Eye (tissue), 1 donor: ENCODE results near the gene NFXL1.

Experiments
- DNase-seq: peaks from one replicate; pipeline ENCODE4 v3.0.0-alpha.2; 2015

Gene NFXL1

DNA sequence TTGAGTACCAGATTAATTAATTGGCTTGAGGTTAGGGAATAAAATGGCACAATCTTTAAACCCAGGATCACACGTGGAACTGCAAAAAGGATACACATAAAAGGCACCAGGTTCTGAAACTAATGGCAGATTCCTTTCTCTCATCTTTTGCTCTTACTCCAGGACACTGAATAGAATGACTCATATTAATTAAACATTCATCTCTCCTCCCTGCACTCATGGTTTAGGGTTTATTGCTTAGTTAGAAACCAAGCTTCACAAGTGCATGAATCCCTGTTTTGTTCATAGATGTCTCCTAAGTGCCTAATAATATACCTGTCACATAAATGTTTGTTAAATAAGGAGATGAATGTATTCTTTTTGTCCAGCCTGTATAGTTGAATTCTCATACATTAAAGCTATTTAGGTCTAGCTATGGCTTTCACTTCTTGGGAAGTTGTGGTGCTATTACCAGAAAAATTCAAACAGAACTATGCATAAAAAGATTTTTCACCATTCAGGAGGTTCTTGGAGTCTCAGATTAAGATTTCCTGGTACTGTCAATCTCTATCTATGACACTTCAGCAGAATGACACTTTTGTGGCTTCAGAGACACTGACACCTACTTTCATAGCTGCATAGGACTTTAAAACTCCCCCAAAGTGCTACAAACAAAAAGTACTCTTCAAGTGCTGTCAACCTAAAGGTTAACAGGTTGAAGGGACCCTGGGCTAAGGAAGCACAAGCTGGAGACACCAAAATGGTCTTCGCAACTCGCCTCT lies 83.9 kb downstream of the NFXL1 start:
- DNase-seq, result no peak

DNA sequence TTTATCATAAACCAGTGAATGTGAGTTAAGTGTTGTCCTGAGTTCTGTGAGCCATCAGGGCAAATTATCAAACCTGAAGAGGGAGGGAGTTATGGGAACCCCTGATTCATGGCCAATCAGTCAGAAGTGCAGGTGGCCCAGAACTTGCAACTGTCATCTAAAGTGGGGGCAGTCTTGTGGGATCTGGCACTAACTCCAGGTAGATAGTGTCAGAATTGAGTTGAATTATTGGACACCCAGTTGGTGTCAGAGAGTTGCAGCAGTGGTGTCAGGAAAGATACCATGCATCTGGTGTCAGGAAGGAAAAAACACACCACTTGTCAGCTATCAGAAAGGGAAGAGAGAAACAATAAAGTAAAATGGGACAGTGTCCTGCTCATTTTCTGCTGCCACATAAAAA lies 84.9 kb downstream of the NFXL1 start:
- DNase-seq, result no peak

DNA sequence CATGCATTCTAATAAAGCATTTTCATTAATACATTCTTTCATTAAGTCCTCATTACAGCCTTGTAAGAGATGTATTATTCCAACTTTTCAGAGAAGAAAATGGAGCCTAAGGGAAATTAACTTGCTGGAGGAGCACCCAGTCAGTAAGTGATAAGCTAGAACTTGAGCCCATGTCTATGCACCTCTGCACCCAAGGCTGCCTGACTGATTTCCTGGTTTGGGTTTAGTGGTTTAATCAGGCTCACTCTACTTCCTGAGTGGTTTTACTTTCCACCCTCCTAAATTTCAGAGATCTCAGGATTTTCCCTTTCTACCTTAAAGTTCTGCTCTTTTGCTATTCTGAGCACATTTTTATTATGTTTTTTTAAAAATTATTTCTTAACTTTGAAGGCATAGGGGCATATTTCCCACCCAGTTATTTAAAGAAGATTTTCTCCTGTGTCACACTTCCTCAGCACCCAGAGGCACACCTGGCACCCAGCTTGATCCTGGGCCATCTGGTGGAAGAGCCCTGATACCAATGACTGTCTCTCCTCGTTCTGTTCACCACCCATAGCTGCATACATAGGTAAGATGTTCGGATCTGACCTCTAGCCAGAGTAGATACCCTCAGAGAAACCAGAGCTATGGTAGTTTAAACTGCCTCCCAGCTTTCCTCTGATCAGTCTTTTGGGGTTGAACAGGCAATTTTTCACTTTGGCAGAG lies 86.9 kb downstream of the NFXL1 start:
- no peak for DNase-seq

DNA sequence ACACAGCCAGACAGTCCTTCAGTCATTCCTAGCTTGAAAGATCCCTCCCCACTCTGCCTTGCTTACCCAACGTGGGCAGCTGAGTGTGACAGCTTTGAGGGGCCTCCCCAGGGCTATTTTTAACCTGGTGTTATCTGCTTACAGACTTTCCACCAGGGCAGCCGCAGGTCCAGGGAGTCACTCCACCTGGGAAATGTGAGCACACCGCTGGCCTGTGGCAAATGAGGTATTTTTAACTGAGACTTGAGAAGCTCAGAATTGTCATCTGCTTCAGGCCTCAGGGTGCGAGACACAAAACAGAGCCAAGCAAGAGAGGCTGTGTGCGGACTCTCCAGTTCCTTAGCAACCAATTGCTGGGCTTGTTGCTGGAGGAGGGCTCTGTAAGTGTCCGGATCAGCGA lies 89.5 kb downstream of the NFXL1 start:
- DNase-seq, result peak; percentile 44

DNA sequence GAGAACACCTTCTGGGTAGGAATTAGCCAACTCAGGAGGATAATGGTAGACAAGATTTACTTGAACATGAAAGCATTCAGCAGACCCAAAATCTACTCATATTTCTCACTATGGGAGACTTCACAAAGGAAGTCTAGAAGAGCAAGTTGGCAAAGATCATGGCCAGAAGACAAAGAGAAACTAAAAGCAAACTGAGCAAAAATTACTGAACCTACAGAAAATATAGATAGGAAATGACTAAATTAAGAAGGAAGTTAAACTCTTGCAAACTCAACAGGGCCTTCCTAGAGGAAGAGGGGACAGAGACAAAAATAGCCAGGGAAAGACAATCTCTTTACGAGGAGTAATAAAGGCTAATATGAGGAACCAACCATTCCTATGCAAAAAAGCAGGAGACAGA lies 95.2 kb downstream of the NFXL1 start:
- DNase-seq, result no peak

DNA sequence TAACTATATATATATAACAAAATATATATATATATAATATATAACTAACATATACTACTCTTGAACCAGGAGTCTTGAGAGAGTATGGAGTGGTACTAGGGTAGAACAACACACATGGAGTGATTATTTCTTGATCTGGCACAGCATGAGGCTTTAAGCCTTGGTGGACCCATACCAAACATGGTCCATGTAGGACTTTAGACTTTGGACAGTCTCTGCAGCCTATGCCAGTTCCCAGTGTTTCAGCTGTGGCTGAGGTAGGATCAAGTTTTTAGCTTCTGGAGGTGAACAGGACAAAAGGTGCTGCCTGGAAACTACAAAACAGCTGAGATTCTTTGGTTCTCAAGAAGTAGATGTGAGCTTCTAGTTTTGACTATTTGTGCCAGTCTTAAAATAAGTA lies 97.1 kb downstream of the NFXL1 start:
- no peak for DNase-seq

DNA sequence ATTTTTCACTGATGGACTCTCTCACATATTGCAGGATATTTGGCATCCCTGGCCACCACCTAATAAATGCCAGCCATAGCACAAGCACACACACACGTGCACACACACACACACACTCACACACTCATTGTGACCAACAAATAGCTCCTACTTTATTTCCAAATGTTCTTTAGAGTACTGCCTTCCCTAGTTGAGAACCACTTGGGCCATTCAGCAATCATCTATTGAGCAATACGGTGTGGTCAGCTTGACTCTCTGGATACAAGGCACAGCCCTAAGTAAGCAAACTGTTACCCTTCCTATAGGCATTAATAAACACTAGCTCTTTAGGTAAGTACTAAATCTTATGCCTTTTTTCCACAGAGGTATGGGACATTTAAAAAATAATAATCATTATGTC lies 97.6 kb downstream of the NFXL1 start:
- DNase-seq, result no peak

DNA sequence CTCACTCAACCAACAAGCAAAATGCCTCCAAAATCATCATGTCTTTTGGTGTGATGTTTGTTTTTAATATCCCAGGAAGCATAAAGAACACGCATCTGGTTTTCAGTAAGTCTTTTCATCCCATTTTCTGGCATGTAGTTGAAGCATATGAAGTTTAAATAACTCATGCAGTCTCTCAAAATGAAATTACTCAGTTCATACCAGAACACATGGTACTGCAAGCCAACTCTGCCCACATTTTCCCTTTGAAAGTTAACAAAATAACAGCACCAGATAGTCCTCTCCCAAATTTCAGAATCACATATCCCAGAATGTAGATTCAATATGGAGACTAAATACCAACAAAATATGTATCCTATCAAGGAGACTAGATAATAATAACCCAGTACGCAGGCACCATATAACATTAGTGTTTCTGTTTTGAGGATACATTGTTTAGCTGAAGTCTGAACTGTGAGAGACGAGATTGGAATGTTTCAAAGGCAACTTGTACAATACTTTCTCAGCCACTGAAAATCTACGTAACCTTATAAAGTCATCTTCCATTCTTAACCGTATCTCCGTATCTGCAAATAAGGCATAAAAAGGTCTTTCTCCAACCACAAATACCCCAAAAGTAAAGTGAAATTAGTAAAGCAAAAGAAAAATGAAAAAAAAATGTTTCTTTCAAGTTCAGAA lies 99.6 kb downstream of the NFXL1 start:
- peak; percentile 51 for DNase-seq

DNA sequence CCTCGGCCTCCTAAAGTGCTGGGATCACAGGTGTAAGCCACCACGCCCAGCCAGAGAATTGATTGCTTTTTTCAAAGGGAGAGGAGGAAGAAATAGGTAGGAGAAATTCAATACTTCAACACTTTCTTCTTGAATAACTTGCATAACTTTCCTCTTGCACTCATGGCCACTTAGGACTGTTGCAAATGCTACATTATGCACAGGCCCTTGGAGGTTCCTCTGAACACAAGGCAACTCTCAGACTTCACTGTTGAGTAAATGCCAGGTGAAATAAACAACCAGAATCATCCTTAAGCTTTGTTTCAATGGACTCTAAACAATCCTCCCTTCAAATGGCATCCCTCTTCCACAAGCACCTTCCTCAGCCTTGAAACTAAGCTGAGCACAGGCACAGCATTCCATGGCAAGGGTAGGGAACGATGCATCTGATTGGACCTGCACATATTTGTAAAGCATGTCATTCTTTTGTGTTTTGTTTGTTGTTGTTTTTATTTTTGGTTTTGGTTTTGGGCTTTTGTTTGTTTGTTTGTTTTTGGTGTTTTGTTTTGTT lies 104.7 kb downstream of the NFXL1 start:
- DNase-seq, result no peak

DNA sequence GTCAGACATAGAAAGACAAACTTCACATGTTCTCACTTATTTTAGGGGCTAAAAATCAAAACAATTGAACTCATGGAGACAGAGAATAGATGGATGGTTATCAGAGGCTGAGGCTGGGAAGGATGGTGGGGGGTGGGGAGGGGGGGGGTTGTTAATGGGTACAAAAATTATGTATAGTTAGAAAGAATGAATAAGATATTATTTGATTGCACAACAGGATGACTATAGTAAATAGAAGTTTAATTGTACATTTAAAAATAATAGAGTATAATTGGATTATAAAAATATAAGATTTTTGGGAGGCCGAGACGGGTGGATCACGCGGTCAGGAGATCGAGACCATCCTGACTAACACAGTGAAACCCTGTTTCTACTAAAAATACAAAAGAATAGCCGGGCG lies 109.8 kb downstream of the NFXL1 start:
- no peak for DNase-seq

DNA sequence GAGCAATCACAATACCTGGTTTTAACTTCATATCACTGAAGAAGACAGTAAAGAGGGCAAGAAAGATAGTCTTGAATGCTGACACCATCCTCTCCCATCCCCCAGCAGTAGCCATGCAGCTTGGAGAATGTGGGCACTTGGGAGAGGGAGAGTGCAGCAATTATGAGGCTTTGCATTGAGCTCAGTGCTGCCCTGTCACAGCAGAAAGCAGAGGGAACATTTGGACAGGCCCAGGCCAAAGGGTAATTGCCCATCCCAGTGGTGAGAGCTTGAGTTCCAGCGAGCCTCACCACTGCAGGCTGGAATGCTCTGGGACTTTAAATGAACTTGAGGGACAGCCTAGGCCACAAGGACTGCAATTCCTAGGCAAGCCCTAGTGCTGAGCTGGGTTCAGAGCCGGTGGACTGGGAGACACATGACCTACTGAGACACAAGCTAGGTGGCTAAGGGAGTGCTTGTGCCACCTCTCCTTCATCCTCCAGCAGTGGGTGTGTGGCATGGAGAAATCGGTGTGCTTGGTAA lies 112.8 kb downstream of the NFXL1 start:
- no peak for DNase-seq

DNA sequence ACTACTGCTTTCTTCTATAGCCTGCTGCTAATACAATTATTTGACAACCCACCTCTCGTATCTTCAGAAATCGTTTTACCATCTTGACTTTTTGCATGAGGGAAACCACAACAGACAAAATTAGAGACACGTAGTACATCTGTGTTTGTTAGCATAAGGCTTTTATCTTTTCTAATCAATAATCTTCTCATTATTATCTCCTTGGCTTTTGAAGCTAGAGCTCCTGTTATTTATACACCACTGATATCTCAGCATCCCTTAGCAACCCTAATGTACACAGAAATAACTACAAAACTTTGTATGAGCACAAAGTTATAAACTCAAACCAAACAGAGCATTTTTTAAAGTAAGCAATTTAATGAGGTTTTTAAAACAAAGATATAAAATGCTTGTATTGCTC lies 116.2 kb downstream of the NFXL1 start:
- DNase-seq, result no peak
